A549 (cell line): Measurements from ENCODE around the gene ZNF747. TPM values are rescaled to one million over a fixed set of nuclear protein-coding genes. Genes with fewer than 3 reads are reported as not detected.

Experiments
- ATAC-seq, 2 experiments: fragments of 200-7000 bp in 1 of 2; fragments of >200 bp in 1 of 2; cut with Nextera tagmentation in 1 of 2; cut with Tn5 transposase in 1 of 2; 3 replicates each; pipeline versions ENCODE4 v1.8.0 to v1.9.1; 2018 to 2020; ENCODE audit warnings: mild to moderate bottlenecking in 1 of 2, moderate library complexity in 1 of 2
- CTCF ChIA-PET: fragments of 300-600 bp; sonication (Branson Sonifier 250); formaldehyde crosslinking; extraction: SDS; loops from one replicate; lab custom pipeline; 2021; ENCODE audit warnings: antibody characterized with exemption, inconsistent platforms; lab: Yijun Ruan, JAX
- POLR2A ChIA-PET: fragments of 350-600 bp; formaldehyde crosslinking; extraction: SDS; loops from one replicate; lab custom pipeline; 2021; ENCODE audit warnings: antibody characterized with exemption, inconsistent platforms; lab: Yijun Ruan, JAX
- DNase-seq, 2 experiments: peaks; one replicate each; pipeline versions ENCODE4 v3.0.0 to v3.0.0-alpha.2; 2011 to 2016; ENCODE audit warnings: low read depth in 1 of 2, low spot score in 1 of 2
- FAIRE-seq: peaks from 2 replicates; lab custom pipeline; 2011; peaks lifted over from hg19 to GRCh38; lab: Jason Lieb, UNC
- H3K27ac ChIP-seq, 2 experiments: fragments of >200 bp; sonication (Bioruptor Twin); formaldehyde crosslinking; 3 replicates each; pipeline ENCODE4 v1.5.1; 2016 to 2017
- H3K4me1 ChIP-seq: fragments of >200 bp; sonication (Bioruptor Twin); formaldehyde crosslinking; 3 replicates; pipeline ENCODE4 v1.6.1; 2016
- H3K4me2 ChIP-seq: fragments of >200 bp; sonication (Bioruptor Twin); formaldehyde crosslinking; 3 replicates; pipeline ENCODE4 v1.6.1; 2016
- H3K4me3 ChIP-seq: fragments of >200 bp; sonication (Bioruptor Twin); formaldehyde crosslinking; 3 replicates; pipeline ENCODE4 v1.5.1; 2016
- H3K9me3 ChIP-seq: fragments of >200 bp; sonication (Bioruptor Twin); formaldehyde crosslinking; 3 replicates; pipeline ENCODE4 v1.6.1; 2016
- CEBPB ChIP-seq, 2 experiments: fragments of >200 bp in 1 of 2; sonication (Bioruptor Twin) in 1 of 2; formaldehyde crosslinking in 1 of 2; IDR thresholded peaks; 2 replicates each; pipeline ENCODE4 v1.6.1; 2012 to 2016
- EHF ChIP-seq: fragments of 250-450 bp; sonication (Bioruptor Pico); IDR thresholded peaks from 2 replicates; pipeline ENCODE4 v1.5.0; 2020; ENCODE audit warnings: mild to moderate bottlenecking
- ELK1 ChIP-seq: fragments of 150-350 bp; IDR thresholded peaks from 2 replicates; pipeline ENCODE4 v1.6.1; 2014; ENCODE audit warnings: low read depth, mild to moderate bottlenecking, low read length
- FOSB ChIP-seq: fragments of 250-450 bp; sonication (Bioruptor Pico); IDR thresholded peaks from 2 replicates; pipeline ENCODE4 v1.5.0; 2020; ENCODE audit warnings: mild to moderate bottlenecking, moderate library complexity
- FOSL2 ChIP-seq, 2 experiments: fragments of 450-650 bp in 1 of 2; fragments of >200 bp in 1 of 2; sonication (Bioruptor Twin) in 1 of 2; formaldehyde crosslinking; IDR thresholded peaks; 2 replicates each; pipeline versions ENCODE4 v1.5.0 to v1.6.1; 2016 to 2020; ENCODE audit warnings: mild to moderate bottlenecking in 1 of 2, moderate library complexity in 1 of 2
- HMGXB4 ChIP-seq: fragments of 250-450 bp; sonication (Bioruptor Pico); IDR thresholded peaks from 2 replicates; pipeline ENCODE4 v1.5.0; 2021; ENCODE audit warnings: mild to moderate bottlenecking, moderate library complexity, borderline replicate concordance
- HOXB13 ChIP-seq: fragments of 250-450 bp; sonication (Bioruptor Pico); IDR thresholded peaks from 2 replicates; pipeline ENCODE4 v1.5.0; 2020; ENCODE audit warnings: low read depth, mild to moderate bottlenecking, moderate library complexity
- HOXB5 ChIP-seq: fragments of 250-450 bp; sonication (Bioruptor Pico); IDR thresholded peaks from 2 replicates; pipeline ENCODE4 v1.5.0; 2020; ENCODE audit warnings: mild to moderate bottlenecking, moderate library complexity
- JUN ChIP-seq, 2 experiments: fragments of >200 bp; sonication (Bioruptor Twin); formaldehyde crosslinking; IDR thresholded peaks; 2 replicates in 1 of 2; 3 replicates in 1 of 2; pipeline ENCODE4 v1.6.1; 2016 to 2017
- KDM1A ChIP-seq: fragments of 200-600 bp; sonication (generic); IDR thresholded peaks from 2 replicates; pipeline ENCODE4 v1.6.1; 2016; ENCODE audit warnings: low read depth, mild to moderate bottlenecking
- MAFK ChIP-seq: fragments of 450-650 bp; IDR thresholded peaks from 2 replicates; pipeline ENCODE4 v1.6.1; 2014; ENCODE audit not compliant: partially characterized antibody
- MAX ChIP-seq: IDR thresholded peaks from 2 replicates; pipeline ENCODE4 v1.6.1; 2012
- PBX3 ChIP-seq: IDR thresholded peaks from 2 replicates; pipeline ENCODE4 v1.6.1; 2012
- RAD21 ChIP-seq, 2 experiments: fragments of >200 bp in 1 of 2; sonication (Bioruptor Twin) in 1 of 2; formaldehyde crosslinking in 1 of 2; IDR thresholded peaks in 1 of 2; conservative IDR thresholded peaks in 1 of 2; 2 replicates in 1 of 2; 3 replicates in 1 of 2; pipeline ENCODE4 v1.6.1; 2012 to 2018; ENCODE audit warnings: inconsistent platforms in 1 of 2
- RARB ChIP-seq: fragments of 250-450 bp; sonication (Bioruptor Pico); IDR thresholded peaks from 2 replicates; pipeline ENCODE4 v1.8.0; 2021; ENCODE audit warnings: mild to moderate bottlenecking, moderate library complexity
- RCOR1 ChIP-seq: fragments of 150-350 bp; IDR thresholded peaks from 2 replicates; pipeline ENCODE4 v1.6.1; 2014; ENCODE audit warnings: antibody characterized with exemption, low read length, low read depth
- REST ChIP-seq: fragments of 200-600 bp; sonication (generic); IDR thresholded peaks from 2 replicates; pipeline ENCODE4 v1.6.1; 2016; ENCODE audit warnings: antibody characterized with exemption, mild to moderate bottlenecking, moderate library complexity
- RFX5 ChIP-seq: fragments of 450-650 bp; IDR thresholded peaks from 2 replicates; pipeline ENCODE4 v1.7.1; 2014; ENCODE audit warnings: antibody characterized with exemption, mild to moderate bottlenecking, moderate library complexity
- SMC3 ChIP-seq: fragments of >200 bp; sonication (Bioruptor Twin); formaldehyde crosslinking; IDR thresholded peaks from 3 replicates; pipeline ENCODE4 v1.6.1; 2018; ENCODE audit warnings: inconsistent platforms
- TFCP2L1 ChIP-seq: fragments of 250-450 bp; sonication (Bioruptor Pico); IDR thresholded peaks from 2 replicates; pipeline ENCODE4 v1.5.0; 2021; ENCODE audit warnings: mild to moderate bottlenecking
- USF2 ChIP-seq: fragments of 450-650 bp; IDR thresholded peaks from 2 replicates; pipeline ENCODE4 v1.6.1; 2014; ENCODE audit warnings: antibody characterized with exemption
- WGBS: methylation state at CpG from one replicate; pipeline ENCODE4 v1.1.6; 2017; ENCODE audit errors: missing lambda C conversion rate; 5-methylcytosine and 5-hydroxymethylcytosine counted together
- polyA plus RNA-seq, 4 experiments: library from polyadenylated mRNA; depleted of rRNA in 3 of 4; stranded (reverse); fragments of >200 nt; fragmentation: RNase III in 1 of 4; extraction: RNeasy Plus Mini Kit Qiagen cat#74134 plus additional on column Dnase treatment in 1 of 4; gene quantifications; 2 replicates in 3 of 4; 3 replicates in 1 of 4; pipeline ENCODE4 v1.2.3, GENCODE V29; 2011 to 2017

The ZNF747 gene
- polyA plus RNA-seq, 2 of the 4 experiments (the other 2 are of a cell fraction) = 4.8 to 5.0 TPM

- TF ChIP-seq RFX5 (no peak), MAX (no peak)
These were observed 2.1 kb downstream of the ZNF747 start (continued) for GRCh38 chr16:30532285-30533145.

GRCh38 chr16:30530163-30531037, 4.3 kb downstream of the ZNF747 start:
- no peak overlapping the region for H3K4me2 ChIP-seq
- CTCF ChIA-PET = interaction anchor here (0.7 to 5.0 kb wide), 7 partner anchors 32 to 109 kb away, joined by 3 to 19 read pairs (median 3); partner anchors contain the start of gene DCTPP1
- H3K9me3 ChIP-seq = no peaks in the 10 kb centered on the region
- H3K27ac ChIP-seq = no peak overlapping the region
- DNase-seq (no peak), ATAC-seq (no peak), FAIRE-seq (no peak)
- H3K4me3 ChIP-seq = no peak overlapping the region
- 82% methylated on average over 13 of the region's 13 CpGs for WGBS
- no peak for TF ChIP-seq EHF (CRISPR knock-in tag)
- TF ChIP-seq SMC3 = no peak
- no peak for TF ChIP-seq RARB (CRISPR knock-in tag)
- TF ChIP-seq TFCP2L1 = no peak
- TF ChIP-seq HOXB13 (CRISPR knock-in tag) = no peak
- no peak for TF ChIP-seq ELK1
- no peak for TF ChIP-seq CEBPB (IDR thresholded peaks at IDR 0.05)
- no peak for TF ChIP-seq FOSL2 (IDR thresholded peaks at IDR 0.05)
- no peak for TF ChIP-seq FOSL2 (CRISPR knock-in tag; IDR thresholded peaks at IDR 0.05)
- no peak for TF ChIP-seq MAFK
- TF ChIP-seq RCOR1 = no peak
- TF ChIP-seq HMGXB4 = no peak
- no peak for TF ChIP-seq USF2
- no peak for TF ChIP-seq RAD21 (conservative IDR thresholded peaks at IDR 0.05 in 1 of 2, IDR thresholded peaks at IDR 0.05 in 1 of 2)
- no peak for TF ChIP-seq RFX5
- TF ChIP-seq KDM1A = no peak
- TF ChIP-seq PBX3 = no peak
- no peak for TF ChIP-seq HOXB5 (CRISPR knock-in tag)
- TF ChIP-seq JUN (IDR thresholded peaks at IDR 0.05) = no peak
- TF ChIP-seq REST = no peak
- no peak for TF ChIP-seq FOSB (CRISPR knock-in tag)
- peaks cover 17% of the 10 kb centered on the region for H3K4me1 ChIP-seq
- POLR2A ChIA-PET = interaction anchor here (0.6 to 2.5 kb wide), 2 partner anchors 15 to 28 kb away, joined by 3 to 9 read pairs; partner anchors contain the start of gene ZNF764
